ENCODE data around the gene GALNT2.

The GALNT2 gene

DNA sequence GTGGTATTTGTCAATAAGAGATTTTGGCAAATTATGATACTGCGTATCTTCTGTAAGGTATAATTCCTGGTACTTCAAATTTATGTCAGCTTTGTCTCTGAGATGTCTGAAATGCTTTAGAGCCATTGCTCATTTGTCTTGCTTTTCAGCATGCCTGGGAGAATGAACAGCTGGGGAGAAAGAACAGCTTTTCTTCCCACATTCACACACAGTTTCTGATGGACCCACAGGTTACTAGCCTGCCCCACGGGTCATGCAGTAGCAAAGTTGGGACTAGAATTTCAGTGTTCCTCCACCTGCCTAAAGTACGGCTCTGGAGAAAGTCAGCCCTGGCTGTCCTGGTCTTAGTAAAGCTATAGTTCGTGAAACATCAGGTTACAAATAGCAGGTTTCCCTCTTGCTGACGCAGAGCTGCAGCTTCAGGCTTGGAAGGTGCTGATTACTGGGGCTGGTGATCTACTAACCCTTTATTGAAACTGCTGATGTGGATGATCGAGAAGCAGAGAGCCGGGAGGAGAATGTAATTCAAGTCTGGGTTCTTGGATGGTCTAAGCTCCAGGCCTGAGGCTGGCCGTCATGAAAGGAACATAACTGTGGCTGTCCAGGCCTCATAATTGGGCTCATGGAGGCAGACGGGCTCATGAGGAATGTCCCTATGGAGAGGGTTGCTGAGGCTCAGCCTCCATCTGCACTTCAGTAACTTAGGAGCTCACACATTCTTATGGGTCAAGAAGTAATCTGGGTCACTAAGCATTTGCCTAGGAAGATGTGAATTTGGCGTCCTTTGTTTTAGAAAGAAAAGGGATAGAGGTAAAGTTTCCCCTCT is 12.4 kb downstream of the GALNT2 start:
- Histone ChIP-seq H3K4me3 (ENCODE audit: low read length in 2 of 2) (no peak overlapping the region), H3K4me2 (ENCODE audit: insufficient read depth, low read length, poor library complexity, severe bottlenecking) (no peak overlapping the region), H3K4me1 (ENCODE audit: control insufficient read depth in 2 of 2, insufficient read depth in 1 of 2, low read depth in 1 of 2, low read length in 2 of 2) (peaks cover 9 to 13% of the 10 kb centered on the region in 2 donors), H2BK5ac (ENCODE audit: low read length) (no peak overlapping the region), H3K79me1 (ENCODE audit: low read depth, low read length) (peaks cover 5% of the 10 kb centered on the region), H4K91ac (ENCODE audit: low read depth, low read length, poor library complexity) (no peak overlapping the region), H2BK120ac (ENCODE audit: low read depth, low read length) (no peak overlapping the region), H3K4ac (ENCODE audit: low read length) (no peak overlapping the region), H3K23ac (ENCODE audit: low read depth, low read length, poor library complexity) (no peak overlapping the region), H3K9ac (ENCODE audit: low read depth, low read length, poor library complexity) (no peak overlapping the region), H3K18ac (ENCODE audit: low read length) (no peak overlapping the region), H3K14ac (ENCODE audit: low read length) (no peak overlapping the region), H3K27me3 (ENCODE audit: control insufficient read depth in 3 of 3, insufficient read depth in 3 of 3, low read depth in 1 of 3, low read length in 3 of 3) (no peaks in the 10 kb centered on the region), H3K36me3 (replicated peaks in 1 of 2; ENCODE audit: control insufficient read depth in 2 of 2, insufficient read depth in 2 of 2, low read length in 2 of 2) (no peaks in the 10 kb centered on the region), H3K27ac (replicated peaks; ENCODE audit: low read length) (no peak overlapping the region), H2BK15ac (ENCODE audit: low read length) (no peak overlapping the region), H2AFZ (ENCODE audit: low read length) (no peak overlapping the region), H2AK5ac (ENCODE audit: low read depth, low read length) (no peak overlapping the region), H2BK12ac (ENCODE audit: low read length) (no peak overlapping the region), H3K9me3 (replicated peaks in 1 of 2; ENCODE audit: control insufficient read depth in 2 of 2, insufficient read depth in 1 of 2, low read depth in 1 of 2, low read length in 2 of 2) (peaks cover 2 to 7% of the 10 kb centered on the region in 2 donors), H4K8ac (ENCODE audit: low read depth, low read length) (no peak overlapping the region)
- DNase-seq (ENCODE audit: low spot score): no peak
- WGBS, 2 donors (ENCODE audit: extremely low coverage in 2 of 2, insufficient read length in 2 of 2, insufficient replicate concordance in 1 of 2): no CpG with 5 or more reads among the region's 10 CpGs

DNA sequence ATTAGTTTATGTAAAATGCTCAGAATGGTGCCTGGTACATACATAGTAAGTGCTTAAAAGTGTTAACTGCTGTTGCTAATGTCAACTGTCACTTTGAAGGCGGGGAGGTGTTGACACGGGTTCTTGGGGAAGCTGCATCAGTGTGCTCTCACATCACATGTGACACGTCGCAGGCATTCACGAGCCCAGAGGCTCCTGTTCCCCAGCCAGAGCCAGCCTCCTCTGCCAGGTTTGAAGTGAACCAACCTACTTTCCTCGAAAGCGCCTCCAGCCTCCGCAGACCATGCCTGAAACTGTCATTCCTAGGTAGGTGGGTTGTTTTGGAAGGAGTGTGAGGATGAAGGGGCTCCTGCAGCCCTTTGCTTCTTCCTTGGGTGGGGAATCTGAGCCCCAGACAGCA is 13.8 kb downstream of the GALNT2 start:
- Histone ChIP-seq H3K23ac (ENCODE audit: low read depth, low read length, poor library complexity) (no peak overlapping the region), H3K4me2 (ENCODE audit: insufficient read depth, low read length, poor library complexity, severe bottlenecking) (no peak overlapping the region), H3K9me3 (replicated peaks in 1 of 2; ENCODE audit: control insufficient read depth in 2 of 2, insufficient read depth in 1 of 2, low read depth in 1 of 2, low read length in 2 of 2) (peaks cover 2 to 7% of the 10 kb centered on the region in 2 donors), H4K91ac (ENCODE audit: low read depth, low read length, poor library complexity) (no peak overlapping the region), H3K18ac (ENCODE audit: low read length) (no peak overlapping the region), H2BK15ac (ENCODE audit: low read length) (no peak overlapping the region), H3K14ac (ENCODE audit: low read length) (no peak overlapping the region), H3K79me1 (ENCODE audit: low read depth, low read length) (peaks cover 3% of the 10 kb centered on the region), H2BK12ac (ENCODE audit: low read length) (no peak overlapping the region), H3K27me3 (ENCODE audit: control insufficient read depth in 3 of 3, insufficient read depth in 3 of 3, low read depth in 1 of 3, low read length in 3 of 3) (no peaks in the 10 kb centered on the region), H3K9ac (ENCODE audit: low read depth, low read length, poor library complexity) (no peak overlapping the region), H2BK5ac (ENCODE audit: low read length) (no peak overlapping the region), H2AFZ (ENCODE audit: low read length) (no peak overlapping the region), H3K4ac (ENCODE audit: low read length) (no peak overlapping the region), H4K8ac (ENCODE audit: low read depth, low read length) (no peak overlapping the region), H2BK120ac (ENCODE audit: low read depth, low read length) (no peak overlapping the region), H3K4me3 (ENCODE audit: low read length in 2 of 2) (no peak overlapping the region), H3K4me1 (ENCODE audit: control insufficient read depth in 2 of 2, insufficient read depth in 1 of 2, low read depth in 1 of 2, low read length in 2 of 2) (peaks cover 12 to 15% of the 10 kb centered on the region in 2 donors), H2AK5ac (ENCODE audit: low read depth, low read length) (no peak overlapping the region), H3K36me3 (replicated peaks in 1 of 2; ENCODE audit: control insufficient read depth in 2 of 2, insufficient read depth in 2 of 2, low read length in 2 of 2) (no peaks in the 10 kb centered on the region), H3K27ac (replicated peaks; ENCODE audit: low read length) (no peak overlapping the region)
- WGBS, 2 donors (ENCODE audit: extremely low coverage in 2 of 2, insufficient read length in 2 of 2, insufficient replicate concordance in 1 of 2): no CpG with 5 or more reads among the region's 8 CpGs
- no peak for DNase-seq (ENCODE audit: low spot score)

- Histone ChIP-seq H2AFZ (ENCODE audit: low read length) (no peak overlapping the region), H2BK15ac (ENCODE audit: low read length) (no peak overlapping the region), H3K79me1 (ENCODE audit: low read depth, low read length) (peaks cover 3% of the 10 kb centered on the region), H3K4me3 (ENCODE audit: low read length in 2 of 2) (no peak overlapping the region), H2BK12ac (ENCODE audit: low read length) (no peak overlapping the region), H3K4ac (ENCODE audit: low read length) (no peak overlapping the region), H3K27me3 (ENCODE audit: control insufficient read depth in 3 of 3, insufficient read depth in 3 of 3, low read depth in 1 of 3, low read length in 3 of 3) (no peaks in the 10 kb centered on the region), H3K9me3 (replicated peaks in 1 of 2; ENCODE audit: control insufficient read depth in 2 of 2, insufficient read depth in 1 of 2, low read depth in 1 of 2, low read length in 2 of 2) (peaks cover 2 to 7% of the 10 kb centered on the region in 2 donors), H3K23ac (ENCODE audit: low read depth, low read length, poor library complexity) (no peak overlapping the region), H2AK5ac (ENCODE audit: low read depth, low read length) (no peak overlapping the region), H3K4me1 (ENCODE audit: control insufficient read depth in 2 of 2, insufficient read depth in 1 of 2, low read depth in 1 of 2, low read length in 2 of 2) (peaks cover 12 to 19% of the 10 kb centered on the region in 2 donors), H3K18ac (ENCODE audit: low read length) (no peak overlapping the region), H3K14ac (ENCODE audit: low read length) (no peak overlapping the region), H3K4me2 (ENCODE audit: insufficient read depth, low read length, poor library complexity, severe bottlenecking) (no peak overlapping the region), H3K27ac (replicated peaks; ENCODE audit: low read length) (no peak overlapping the region), H2BK120ac (ENCODE audit: low read depth, low read length) (no peak overlapping the region), H3K9ac (ENCODE audit: low read depth, low read length, poor library complexity) (no peak overlapping the region), H4K91ac (ENCODE audit: low read depth, low read length, poor library complexity) (no peak overlapping the region), H2BK5ac (ENCODE audit: low read length) (no peak overlapping the region), H4K8ac (ENCODE audit: low read depth, low read length) (no peak overlapping the region), H3K36me3 (replicated peaks in 1 of 2; ENCODE audit: control insufficient read depth in 2 of 2, insufficient read depth in 2 of 2, low read length in 2 of 2) (no peaks in the 10 kb centered on the region)
- DNase-seq (ENCODE audit: low spot score): no peak
- no CpG with 5 or more reads among the region's 8 CpGs for WGBS, 2 donors (ENCODE audit: extremely low coverage in 2 of 2, insufficient read length in 2 of 2, insufficient replicate concordance in 1 of 2)
These were observed 14.7 kb downstream of the GALNT2 start for GRCh38 chr1:230081751-230082150.

DNA sequence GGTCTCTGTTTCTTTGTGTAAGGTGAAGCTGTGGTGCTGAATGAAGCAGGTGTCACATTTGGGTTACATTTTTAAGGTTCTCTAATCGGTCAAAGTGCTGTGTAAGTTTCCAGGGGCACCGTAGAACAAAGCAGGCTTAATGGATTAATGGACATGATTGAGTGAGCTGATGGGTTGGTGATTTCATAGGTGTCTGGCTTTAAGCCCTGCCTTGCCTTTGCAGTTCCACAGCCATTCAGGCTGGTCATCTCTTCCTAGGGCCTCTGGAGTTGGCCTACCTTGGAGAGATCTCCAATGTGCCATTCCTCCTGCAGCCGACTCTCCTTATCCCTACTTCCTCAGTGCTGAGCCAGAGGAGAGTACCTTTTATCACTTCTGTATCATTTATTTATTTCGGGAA is 15.2 kb downstream of the GALNT2 start:
- Histone ChIP-seq H4K91ac (ENCODE audit: low read depth, low read length, poor library complexity) (no peak overlapping the region), H3K4me2 (ENCODE audit: insufficient read depth, low read length, poor library complexity, severe bottlenecking) (no peak overlapping the region), H3K4ac (ENCODE audit: low read length) (no peak overlapping the region), H3K79me1 (ENCODE audit: low read depth, low read length) (peaks cover 3% of the 10 kb centered on the region), H3K23ac (ENCODE audit: low read depth, low read length, poor library complexity) (no peak overlapping the region), H3K27ac (replicated peaks; ENCODE audit: low read length) (no peak overlapping the region), H3K14ac (ENCODE audit: low read length) (no peak overlapping the region), H4K8ac (ENCODE audit: low read depth, low read length) (no peak overlapping the region), H3K36me3 (replicated peaks in 1 of 2; ENCODE audit: control insufficient read depth in 2 of 2, insufficient read depth in 2 of 2, low read length in 2 of 2) (no peaks in the 10 kb centered on the region), H2BK120ac (ENCODE audit: low read depth, low read length) (no peak overlapping the region), H3K4me3 (ENCODE audit: low read length in 2 of 2) (no peak overlapping the region), H2BK12ac (ENCODE audit: low read length) (no peak overlapping the region), H3K9ac (ENCODE audit: low read depth, low read length, poor library complexity) (no peak overlapping the region), H2AFZ (ENCODE audit: low read length) (no peak overlapping the region), H2BK15ac (ENCODE audit: low read length) (no peak overlapping the region), H2AK5ac (ENCODE audit: low read depth, low read length) (no peak overlapping the region), H2BK5ac (ENCODE audit: low read length) (no peak overlapping the region), H3K27me3 (ENCODE audit: control insufficient read depth in 3 of 3, insufficient read depth in 3 of 3, low read depth in 1 of 3, low read length in 3 of 3) (no peaks in the 10 kb centered on the region), H3K18ac (ENCODE audit: low read length) (no peak overlapping the region), H3K4me1 (ENCODE audit: control insufficient read depth in 2 of 2, insufficient read depth in 1 of 2, low read depth in 1 of 2, low read length in 2 of 2) (peaks cover 12 to 21% of the 10 kb centered on the region in 2 donors), H3K9me3 (replicated peaks in 1 of 2; ENCODE audit: control insufficient read depth in 2 of 2, insufficient read depth in 1 of 2, low read depth in 1 of 2, low read length in 2 of 2) (peaks cover 2 to 7% of the 10 kb centered on the region in 2 donors)
- no peak for DNase-seq (ENCODE audit: low spot score)
- WGBS, 2 donors (ENCODE audit: extremely low coverage in 2 of 2, insufficient read length in 2 of 2, insufficient replicate concordance in 1 of 2): no CpG with 5 or more reads among the region's 4 CpGs

All from neuronal stem cell (in vitro differentiated cells).